Stimulated activated CD8-positive, alpha-beta memory T cell treated with anti-CD3 and anti-CD28 coated beads, Interleukin-15, amount 100 ng/mL, for 1 hour (primary cell): Measurements from ENCODE around the gene FOXP2.
"Not testable (repeated sequence)": the region's sequence is repeated elsewhere in the genome, so short reads cannot be mapped to it uniquely, and the experiment has no call there.

Source experiments
- DNase-seq: peaks from one replicate; pipeline ENCODE4 v3.0.0-alpha.2; 2020; ENCODE audit warnings: low read depth

Gene FOXP2

DNA sequence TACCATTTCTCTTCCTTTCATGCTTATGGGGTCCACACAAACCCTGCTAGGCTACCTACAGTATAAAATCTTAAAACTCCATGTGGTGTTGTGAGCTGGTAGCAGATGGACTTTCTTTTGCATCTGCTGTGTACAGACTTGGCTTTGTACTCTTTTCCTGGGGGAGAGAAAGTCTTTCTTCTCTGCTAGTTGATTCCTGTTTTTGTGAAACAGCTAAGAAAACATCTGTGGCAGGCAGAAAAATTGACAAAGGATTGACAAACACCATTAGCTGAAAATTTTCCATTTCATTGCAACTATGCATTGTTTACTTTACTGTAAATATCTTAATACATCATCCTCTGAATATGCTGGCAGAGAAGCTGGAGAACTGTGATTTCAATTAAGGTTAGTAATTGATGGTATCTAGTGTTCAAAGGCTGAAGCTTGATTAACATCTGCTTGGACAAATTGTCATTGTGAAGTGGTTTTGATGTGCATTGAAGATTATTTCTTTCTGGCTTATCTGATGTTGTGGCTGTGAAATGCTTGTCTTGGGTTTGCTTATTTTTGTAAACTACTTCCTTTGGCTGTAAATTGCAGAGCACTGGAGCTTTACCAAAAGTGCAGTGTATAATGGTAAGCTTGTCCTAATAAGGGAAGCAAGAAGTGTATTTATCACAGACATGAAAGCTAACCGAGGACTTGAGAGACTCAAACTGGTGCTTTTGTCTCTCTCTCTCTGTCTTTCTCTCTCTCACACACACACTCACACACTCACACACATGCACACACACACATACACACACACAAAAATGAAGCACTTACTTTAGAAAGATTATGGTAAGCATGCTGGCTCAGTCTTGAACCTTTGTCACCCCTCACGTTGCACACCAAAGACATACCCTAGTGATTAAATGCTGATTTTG is at the start of gene FOXP2:
Gene FOXP2, plus strand, starts transcription at position 660 of the 908 bp plus-strand sequence. CDS start 11,697 bp downstream, outside the sequence.
- no peak for DNase-seq

DNA sequence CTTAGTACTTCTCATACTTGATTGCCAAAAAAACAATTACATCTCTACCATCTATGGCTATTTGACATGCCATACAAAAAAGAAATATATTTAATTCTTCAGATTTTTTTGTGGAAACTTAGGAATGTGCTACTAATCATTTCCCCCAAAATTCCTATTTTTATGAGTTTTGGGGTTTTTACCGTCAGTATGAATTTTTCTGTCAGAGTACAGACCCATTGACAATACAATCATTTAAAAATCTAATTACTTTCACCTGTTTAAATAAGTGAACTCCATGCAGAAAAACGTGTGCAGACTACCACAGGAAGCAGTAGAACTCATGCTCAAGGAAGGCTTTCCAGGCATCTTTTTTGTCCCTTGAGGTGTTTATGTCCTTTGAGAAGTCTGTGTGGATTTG is 48.8 kb upstream of the FOXP2 start:
- DNase-seq: no peak

DNA sequence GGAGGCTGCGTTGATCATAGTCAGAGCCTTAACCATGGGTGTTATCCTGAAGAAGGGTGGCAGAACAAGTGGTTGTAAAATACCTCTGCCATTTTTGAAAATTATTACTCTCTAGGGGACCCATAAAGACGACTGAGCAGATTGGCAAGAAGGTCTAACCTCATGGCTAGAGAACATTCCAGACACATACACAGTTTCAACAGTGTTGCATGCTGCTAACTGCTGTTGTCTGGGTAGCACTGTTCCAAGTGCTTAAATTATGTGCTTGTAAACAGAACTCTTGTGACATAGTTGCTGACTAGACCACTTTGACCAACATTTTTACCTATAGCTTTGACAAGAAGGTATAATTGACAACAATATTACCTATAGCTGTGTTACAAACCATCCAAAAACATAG is 46.1 kb upstream of the FOXP2 start:
- DNase-seq: no peak

DNA sequence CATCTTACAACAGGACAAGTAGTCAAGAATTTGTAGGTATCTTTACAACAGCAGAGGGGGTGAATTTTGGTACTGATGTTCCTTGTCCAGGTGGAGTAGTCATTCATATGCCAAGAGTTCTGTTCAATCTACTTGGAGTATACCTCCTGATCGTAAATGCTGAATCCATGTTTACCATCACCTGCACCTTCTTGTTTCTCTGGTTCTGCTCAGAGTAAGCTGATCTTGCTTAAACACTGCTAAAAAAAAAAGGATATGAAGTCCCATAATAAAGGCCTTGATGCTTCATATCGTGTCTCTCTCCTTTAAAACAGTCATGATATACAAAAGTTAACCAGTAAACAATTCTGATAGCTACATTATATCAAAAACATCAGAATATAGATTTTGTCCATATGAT is 45.3 kb upstream of the FOXP2 start:
- no peak for DNase-seq

DNA sequence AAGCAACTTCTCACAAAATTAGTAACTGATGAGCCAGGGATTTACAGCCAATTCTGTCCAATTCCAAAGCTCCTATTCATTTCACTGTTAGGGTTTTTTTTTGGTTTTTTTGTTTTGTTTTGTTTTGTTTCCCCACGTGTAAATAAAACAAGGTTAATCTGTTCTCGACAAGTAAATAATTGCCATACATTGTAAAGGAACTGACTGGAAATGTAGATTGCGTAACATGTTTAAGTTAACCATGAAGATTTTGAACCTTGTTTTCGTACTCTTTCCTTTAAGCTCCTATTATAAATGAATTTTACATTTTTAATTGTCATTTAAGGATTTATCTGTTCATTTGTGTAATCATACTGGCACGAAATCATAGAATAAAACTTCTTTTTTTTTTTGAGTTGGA is 42.0 kb upstream of the FOXP2 start:
- DNase-seq: no peak

DNA sequence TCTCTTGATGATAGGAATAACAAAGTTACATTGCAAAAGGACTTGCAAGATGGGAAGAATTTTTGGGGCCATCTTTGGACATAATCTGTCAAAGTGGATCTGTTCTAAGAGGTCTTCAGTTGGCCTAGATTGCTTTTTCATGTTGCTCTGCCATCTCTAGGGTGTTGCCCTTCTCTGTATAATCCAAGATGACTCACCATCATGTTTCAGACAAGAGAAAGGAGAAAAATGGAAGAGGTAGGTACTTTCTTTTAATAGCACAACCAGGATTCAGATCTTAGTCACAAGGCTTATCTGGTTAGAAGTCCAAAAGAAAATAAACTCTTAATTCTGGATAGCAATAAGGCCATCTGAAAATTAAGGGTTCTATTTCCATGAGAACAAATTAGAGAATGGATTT is 38.7 kb upstream of the FOXP2 start:
- no peak for DNase-seq

DNA sequence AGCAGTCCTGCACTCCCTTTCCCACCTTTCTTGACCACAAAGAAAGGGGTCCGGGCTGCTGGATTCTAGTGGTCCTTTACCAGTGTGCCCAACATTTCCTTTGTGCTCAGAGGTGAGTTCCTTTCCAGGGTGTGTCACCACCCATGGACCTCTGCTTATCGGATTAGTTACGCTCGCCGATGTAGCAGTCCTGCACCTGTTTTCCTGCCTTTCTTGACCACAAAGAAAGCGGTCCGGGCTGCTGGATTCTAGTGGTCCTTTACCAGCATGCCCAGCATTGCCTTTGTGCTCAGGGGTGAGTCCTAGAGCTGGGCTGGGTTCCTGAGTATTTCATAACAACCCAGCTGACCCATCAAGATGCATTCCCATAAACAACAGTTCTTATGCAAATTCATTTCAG is 30.7 kb upstream of the FOXP2 start:
- DNase-seq: not testable (repeated sequence)

DNA sequence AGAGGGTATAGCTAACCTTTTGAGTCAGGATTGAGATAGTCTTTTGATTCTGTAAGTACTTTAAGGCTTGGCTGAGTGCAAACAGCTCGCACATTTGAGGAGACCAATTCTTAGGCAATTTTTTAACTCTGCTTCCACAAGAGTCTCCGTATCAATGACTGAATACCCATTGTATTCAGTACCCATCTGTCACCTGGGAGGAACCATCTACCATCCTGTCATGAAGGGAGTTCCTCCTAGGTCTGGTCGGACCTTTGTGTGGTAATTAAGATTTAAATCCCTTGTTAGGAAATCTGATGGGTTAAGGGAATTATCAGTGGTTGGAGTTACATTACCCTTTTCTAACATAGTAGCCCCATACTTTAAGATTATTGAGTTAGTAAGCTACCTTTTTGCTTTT is 30.3 kb upstream of the FOXP2 start:
- not testable (repeated sequence) for DNase-seq

DNA sequence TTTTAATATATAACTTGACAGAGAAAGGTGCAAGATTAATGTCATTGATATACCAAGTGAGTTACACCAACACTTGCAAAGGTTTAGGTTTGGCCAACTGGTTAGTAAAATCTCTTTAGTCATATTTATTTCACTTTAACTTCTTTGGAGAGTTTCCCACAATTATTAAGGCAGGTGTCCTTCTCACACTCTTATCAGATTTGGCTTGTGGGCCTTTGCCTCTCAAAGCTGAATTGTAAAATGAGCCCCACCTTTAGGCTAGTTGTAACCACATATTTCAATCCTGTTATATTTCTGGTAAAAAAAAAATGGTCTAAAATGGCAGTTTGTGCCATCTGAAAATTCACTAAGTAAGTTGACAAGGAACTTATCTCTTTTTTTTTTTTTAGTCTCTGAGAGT is 26.6 kb upstream of the FOXP2 start:
- DNase-seq: no peak

DNA sequence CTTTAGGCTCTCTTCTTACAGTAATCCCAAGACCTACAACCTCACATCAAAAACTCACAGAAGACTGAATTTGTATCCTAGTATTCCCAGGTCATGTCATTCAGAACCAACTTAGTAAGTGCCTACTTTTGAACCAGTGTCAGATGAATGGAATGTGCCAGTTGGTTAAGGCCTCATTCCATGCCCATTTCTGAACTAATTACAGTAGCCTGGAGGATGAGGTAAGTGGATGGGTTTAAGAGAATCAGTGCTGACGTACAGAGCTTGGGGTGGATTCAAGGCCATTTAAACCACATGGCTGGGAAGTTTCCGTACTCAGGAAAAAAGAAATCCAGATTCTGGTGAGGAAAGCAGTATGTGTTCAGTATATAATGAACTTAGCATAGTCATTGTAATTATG is 21.9 kb upstream of the FOXP2 start:
- no peak for DNase-seq

DNA sequence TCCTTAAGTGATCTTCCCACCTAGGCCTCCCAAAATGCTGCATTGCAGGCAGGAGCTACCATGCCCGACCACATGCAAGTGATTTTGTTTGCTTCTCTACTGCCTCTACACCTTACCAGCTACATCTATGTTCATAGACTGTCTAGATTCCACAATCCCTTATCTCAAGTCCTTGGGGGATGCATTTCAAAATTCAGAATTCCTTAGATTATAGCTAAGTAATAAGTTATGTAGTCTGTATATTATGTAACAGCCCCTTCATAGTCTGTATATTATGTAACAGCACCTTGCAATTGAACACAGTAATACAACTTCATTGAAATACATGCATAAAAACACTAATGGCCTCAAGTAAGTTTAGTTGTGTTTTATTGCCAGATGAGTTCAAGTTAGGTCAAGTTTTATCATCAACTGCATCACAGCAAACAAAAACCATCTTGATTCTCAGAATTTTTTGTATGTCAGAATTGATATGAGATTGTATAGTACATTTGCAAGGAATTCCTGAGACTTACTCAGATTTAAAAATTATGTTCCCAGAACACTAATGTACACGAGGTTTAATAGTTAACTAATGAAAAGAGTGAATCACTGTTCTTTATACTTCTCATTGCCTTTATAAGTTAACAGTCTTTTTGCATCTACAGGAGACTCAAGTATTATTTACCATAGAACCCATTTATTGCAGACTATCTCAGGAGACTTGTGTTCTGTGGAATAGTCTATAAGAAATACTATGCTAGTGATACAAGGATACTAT is 11.6 kb upstream of the FOXP2 start:
- DNase-seq: no peak

DNA sequence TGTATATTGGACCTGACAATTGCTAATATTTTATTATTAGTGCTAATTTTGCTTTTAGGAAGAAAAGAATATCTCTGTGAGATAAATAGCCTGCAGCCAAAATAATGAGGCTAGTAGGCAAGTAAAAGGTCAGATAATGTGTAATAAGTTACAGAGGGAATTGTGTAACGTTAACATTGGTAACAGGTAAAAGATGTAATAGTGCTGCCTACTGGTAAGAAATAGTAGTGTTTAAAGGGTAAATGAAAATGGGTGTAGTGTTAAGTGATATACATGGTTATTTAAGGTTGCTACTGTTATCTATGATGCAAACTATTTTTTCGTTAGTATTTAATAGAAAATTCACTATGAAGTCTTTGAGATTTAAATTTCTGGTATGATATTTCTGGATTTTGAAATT is 9.2 kb upstream of the FOXP2 start:
- DNase-seq: no peak

DNA sequence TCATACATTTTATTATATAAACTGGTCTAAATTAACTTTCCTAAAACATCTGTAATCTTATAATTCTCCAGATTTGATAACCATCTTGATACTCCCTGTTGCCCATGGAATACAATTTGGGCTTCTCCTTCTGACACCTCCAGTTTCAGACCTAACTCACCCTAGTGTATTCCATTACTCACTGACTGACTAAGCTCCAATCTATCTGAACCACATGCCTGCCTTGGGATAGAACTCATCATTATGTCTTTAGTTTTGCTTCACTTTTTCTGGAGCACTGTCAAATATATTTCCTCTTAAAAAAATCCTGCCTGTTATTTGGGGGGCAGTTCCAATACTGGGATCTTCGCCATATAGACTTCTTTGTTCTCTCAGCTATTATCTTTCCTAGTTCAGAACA is 4.9 kb upstream of the FOXP2 start:
- no peak for DNase-seq

DNA sequence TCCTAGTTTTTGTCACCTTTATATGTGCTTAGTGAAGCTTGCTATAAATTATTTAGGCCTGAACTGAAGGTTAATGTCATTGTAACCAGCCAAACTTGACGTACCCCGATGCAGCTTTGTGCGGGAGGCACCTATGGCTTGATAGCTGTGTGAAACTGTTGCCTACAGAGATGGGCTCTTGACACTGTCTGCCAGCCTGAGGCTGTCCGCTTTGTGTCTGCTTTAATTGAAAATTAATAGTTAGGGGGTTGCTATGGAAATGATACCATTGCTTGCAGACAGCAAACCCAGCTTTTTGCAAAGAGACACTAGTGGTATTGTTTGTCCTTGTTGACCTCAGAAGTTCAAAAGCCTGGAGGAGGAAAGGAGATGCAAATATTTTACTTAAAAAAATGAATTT is 2.1 kb upstream of the FOXP2 start:
- no peak for DNase-seq

DNA sequence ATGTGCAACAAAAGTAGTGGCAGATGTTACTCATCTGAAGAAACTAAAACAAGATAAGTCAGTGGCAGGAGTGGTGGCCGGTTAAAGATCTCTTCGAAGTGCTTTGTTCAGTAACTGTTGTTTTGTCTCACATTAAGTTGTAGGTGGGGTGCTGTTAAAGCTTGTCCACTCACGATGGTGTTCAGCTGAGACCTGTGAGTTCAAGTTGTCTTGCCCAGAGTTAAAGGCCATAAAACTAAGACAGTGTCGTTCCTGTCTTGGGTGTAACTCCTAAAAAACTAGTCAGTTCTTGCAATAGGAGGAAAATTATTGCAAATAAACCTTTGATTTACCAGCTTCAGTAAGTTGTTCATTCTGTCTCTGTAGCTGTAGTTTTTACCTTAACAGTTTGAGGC is 857 bp upstream of the FOXP2 start:
- no peak for DNase-seq

DNA sequence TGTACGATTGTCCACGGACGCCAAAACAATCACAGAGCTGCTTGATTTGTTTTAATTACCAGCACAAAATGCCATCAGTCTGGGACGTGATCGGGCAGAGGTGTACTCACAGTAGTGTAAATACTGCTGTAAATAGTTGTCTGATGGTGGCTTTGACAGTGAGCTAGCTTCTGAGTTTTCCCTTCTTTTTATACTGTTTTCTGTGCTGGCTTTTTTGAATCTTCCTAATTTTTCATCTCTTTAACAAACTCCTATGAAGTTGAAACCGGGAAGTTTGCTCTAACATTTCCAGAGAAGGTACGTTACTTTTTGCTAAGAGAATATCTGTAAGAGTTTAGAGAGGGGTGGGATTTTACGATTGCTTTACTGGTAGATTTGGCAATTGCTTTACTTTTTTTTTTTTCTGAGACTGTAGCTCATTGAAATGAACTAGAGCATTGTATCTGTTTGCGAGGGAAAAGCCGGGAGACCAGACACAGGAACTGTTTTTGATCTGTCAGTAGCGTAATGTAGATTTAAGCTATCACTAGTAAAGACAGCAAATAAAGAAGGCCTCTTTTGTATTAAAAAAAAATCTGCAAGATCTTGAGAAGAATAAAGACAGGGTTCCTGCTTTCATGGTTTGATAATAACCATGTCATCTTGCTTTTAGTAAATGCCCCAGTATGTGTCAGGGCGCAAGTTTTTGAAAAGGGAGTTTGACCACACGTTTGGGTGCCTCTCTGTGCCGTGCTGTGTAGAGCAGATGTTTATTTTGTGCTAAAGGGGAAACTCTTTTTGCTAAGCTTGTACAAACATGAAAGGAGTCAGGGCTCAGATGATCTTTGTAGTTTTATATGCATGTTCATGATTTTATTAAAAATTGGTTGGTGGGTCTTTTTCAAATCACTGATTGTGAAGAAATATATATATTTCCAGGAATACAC is 712 bp downstream of the FOXP2 start:
- no peak for DNase-seq

DNA sequence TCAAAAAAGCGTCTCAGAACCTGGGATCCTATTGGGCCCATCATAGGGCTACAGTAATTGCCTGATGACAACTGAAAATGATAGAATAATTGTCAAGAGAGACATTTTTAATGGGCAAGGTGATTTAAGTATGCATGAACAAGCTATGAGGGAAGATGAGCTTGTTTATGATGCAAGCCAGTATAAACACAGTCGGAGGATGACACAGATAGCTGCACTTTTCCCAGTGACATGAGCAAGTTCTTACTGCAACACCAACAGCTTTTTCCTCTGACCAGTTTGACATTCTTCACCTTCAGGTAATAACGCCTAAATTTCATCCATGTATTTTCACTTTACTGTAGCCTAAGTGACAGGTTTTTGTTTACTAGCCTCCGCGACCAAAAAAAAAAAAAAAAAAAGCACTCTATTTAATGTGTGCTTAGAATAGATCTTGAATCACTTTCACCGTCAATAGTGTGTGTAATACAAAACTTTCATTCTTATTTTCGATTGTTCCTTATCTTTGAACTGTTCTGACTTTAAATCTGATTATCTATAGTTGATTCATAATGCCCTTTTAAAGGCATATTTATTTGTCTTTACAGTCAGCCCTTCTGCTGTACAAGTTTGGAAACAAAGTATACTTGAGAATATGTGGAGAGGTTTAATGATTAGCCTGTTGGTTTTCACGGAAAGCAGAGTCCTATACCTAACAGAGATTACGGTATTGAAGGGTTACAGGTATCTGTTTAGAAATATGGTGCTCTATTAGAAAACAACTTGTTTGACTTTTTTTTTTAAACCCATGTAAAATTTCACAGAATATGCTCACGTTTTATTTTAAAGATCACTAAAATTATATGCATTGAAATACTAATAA is 1.7 kb downstream of the FOXP2 start:
- no peak for DNase-seq

DNA sequence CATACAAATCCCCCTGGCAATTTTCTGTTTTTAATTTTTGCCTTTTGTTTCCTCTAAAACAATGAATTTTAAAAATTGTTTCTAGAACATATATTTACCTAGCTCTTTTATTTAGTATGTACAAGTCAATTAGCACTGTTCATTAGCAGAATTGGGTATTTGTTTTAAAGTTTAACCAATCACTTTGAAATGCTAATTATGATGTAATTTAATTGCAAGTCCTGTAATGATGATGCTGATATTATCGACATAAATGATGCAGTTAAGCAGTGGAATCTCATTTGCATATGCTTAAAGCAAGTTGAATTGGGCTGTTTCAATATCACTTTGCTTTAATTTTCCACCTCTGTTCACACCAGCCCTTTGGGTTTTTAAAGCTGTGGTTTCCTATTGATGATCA is 2.7 kb downstream of the FOXP2 start:
- no peak for DNase-seq

DNA sequence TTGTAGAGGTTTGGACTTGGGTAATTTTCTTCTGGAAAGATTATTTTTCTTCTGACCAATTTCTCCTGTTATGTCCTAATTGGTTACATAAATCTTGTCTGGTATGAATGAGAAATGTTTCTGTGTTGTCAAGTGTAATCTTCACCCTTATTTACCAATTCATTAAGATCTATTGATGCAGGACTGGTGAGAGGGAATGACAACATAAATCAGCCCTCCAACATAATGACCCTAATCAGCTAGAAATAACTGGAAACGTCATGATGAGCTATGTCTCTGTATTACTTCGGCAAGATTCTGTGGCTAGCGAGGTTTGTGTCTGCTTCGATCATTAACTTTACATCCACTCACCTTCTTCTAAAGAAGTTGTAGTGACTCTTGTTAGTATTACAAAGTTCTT is 3.5 kb downstream of the FOXP2 start:
- no peak for DNase-seq

DNA sequence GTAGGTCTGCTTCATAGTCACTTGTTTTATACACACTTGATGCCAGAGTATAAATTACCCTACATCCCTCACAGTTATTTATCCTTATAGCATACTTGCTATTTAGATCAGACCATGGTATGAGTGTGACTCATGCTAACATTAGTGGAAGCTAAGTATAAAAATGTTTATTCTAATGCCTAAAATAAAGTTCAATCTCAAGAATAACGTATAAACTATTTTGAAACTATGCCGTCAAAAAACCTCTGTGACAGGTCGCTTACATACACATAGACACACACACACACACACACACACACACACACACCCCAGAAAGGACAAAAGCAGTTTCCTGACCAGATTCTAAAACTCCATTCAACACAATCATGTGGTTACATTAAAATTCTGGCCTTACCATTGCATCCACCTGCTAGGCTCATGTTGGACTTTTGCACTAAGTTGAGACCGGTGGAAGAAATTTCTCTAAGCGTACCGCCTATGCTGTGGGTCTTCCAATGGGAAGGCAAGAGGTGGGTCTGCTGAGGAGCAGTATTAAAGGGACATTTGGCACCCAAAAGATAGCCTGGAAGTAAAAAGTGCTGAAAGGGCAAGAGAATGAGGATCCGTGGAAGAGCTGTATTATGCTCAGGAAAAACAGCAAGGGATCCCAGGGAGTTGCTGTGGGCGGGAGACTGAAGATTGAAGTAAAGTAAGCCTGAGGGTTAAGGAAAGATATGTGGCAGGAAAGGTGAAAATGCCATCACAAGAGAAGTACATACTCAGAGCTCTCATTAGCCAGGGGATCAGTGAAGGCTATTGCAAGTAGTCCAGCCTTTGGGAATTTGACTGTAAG is 5.0 kb downstream of the FOXP2 start:
- no peak for DNase-seq
